Measurements from ENCODE around the gene SYNE1.
"Not testable (repeated sequence)": the region's sequence is repeated elsewhere in the genome, so short reads cannot be mapped to it uniquely, and the experiment has no call there.

SYNE1 gene

GRCh38 chr6:152087096-152087495 is 550.1 kb downstream of the SYNE1 start:
- DNase-seq = no peak

GRCh38 chr6:152086223-152086873 is 550.8 kb downstream of the SYNE1 start:
- DNase-seq = no peak

- no peak for DNase-seq
These were observed 551.7 kb downstream of the SYNE1 start for GRCh38 chr6:152085451-152085921.

- no peak for DNase-seq
These were observed 558.4 kb downstream of the SYNE1 start for GRCh38 chr6:152078804-152079203.

- DNase-seq = no peak
These were observed 559.2 kb downstream of the SYNE1 start for GRCh38 chr6:152078001-152078400.

- DNase-seq = not testable (repeated sequence)
These were observed 560.9 kb downstream of the SYNE1 start for GRCh38 chr6:152076242-152076641.

- no peak for DNase-seq
These were observed 565.3 kb downstream of the SYNE1 start for GRCh38 chr6:152071843-152072242.

Data from NCI-H1436 (cell line).